Duodenal mucosa (tissue), 2 donors: Measurements from ENCODE around the gene DBNDD1.

Experiments
- H3K27ac ChIP-seq: one replicate; pipeline ENCODE4 v1.7.0; 2013; ENCODE audit warnings: low read depth, low read length
- H3K27me3 ChIP-seq, 2 donors: one replicate each; pipeline ENCODE4 v1.7.0; 2013; ENCODE audit warnings: low read length in 2 of 2, control low read depth in 1 of 2; ENCODE audit not compliant: insufficient read depth in 2 of 2, control insufficient read depth in 1 of 2
- H3K36me3 ChIP-seq, 2 donors: one replicate each; pipeline ENCODE4 v1.7.0; 2013; ENCODE audit warnings: low read length in 2 of 2, control low read depth in 1 of 2; ENCODE audit not compliant: insufficient read depth in 2 of 2, control insufficient read depth in 1 of 2
- H3K4me1 ChIP-seq, 2 donors: one replicate each; pipeline ENCODE4 v1.7.0; 2013; ENCODE audit warnings: low read length in 2 of 2, control low read depth in 1 of 2; ENCODE audit not compliant: insufficient read depth in 2 of 2, control insufficient read depth in 1 of 2
- H3K4me3 ChIP-seq, 2 donors: one replicate each; pipeline ENCODE4 v1.7.0; 2013; ENCODE audit warnings: low read length in 2 of 2, low read depth in 1 of 2
- H3K9ac ChIP-seq, 2 donors: one replicate each; pipeline ENCODE4 v1.7.0; 2013; ENCODE audit warnings: low read length in 2 of 2, low read depth in 1 of 2
- H3K9me3 ChIP-seq, 2 donors: one replicate each; pipeline ENCODE4 v1.7.0; 2013; ENCODE audit warnings: low read length in 2 of 2, control low read depth in 1 of 2; ENCODE audit not compliant: control insufficient read depth in 1 of 2

DBNDD1 gene

DNA sequence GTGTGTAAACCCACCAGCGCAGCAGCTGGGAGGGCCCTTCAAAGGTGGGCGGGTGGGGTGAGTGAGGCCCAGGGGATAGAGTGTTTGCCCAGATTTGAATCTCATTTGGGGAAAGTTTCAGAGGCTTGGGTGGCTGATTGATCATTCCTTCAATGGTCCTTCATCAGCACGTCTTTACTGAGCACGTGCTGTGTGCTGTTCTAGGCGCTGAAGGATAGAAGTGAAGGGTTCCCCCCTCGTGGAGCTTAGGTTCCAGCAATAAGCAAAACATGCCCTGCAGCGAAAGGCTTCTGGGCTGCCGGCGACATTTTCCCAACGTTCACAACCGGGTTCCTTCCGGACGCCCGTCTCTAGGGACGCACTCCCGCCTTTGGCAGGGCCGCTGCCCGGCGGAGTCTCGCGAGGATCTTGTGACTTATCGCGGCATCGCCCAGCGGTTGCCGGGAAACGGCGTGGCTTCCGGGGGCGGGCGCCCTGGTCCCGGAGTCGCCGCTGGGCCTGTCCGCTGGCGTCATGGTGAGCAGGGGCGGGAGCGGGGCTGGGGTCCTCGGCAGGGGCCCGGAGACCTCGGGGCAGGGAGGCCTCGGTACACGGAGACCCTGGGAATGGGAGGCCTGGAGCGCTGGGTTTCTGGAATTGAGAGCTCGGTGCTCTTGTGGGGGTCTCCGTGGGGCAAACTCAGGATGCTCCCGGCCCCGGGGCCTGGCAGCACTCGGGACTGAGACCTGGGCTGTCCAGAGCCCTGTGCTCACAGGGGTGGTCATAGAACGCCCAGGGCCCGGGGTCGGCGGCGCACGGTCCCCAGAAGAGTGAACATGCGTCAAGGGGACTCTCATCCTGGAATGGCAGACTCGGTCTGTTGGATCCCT lies 3.2 kb upstream of the DBNDD1 start:
- no peak overlapping the region for H3K27ac ChIP-seq
- H3K27me3 ChIP-seq = peaks cover 0 to 2% of the 10 kb centered on the region in 2 donors
- H3K36me3 ChIP-seq = no peaks in the 10 kb centered on the region
- peak overlapping the region; percentile 70 to 78 for H3K4me3 ChIP-seq
- no peaks in the 10 kb centered on the region for H3K9me3 ChIP-seq
- H3K9ac ChIP-seq = peak overlapping the region; percentile 63 to 65
- peaks cover 4 to 17% of the 10 kb centered on the region in 2 donors for H3K4me1 ChIP-seq

GRCh38 chr16:90020838-90021382 lies 1.7 kb upstream of the DBNDD1 start:
- H3K9me3 ChIP-seq = no peaks in the 10 kb centered on the region
- peaks cover 0 to 2% of the 10 kb centered on the region in 2 donors for H3K27me3 ChIP-seq
- H3K4me3 ChIP-seq = no peak overlapping the region
- H3K9ac ChIP-seq = no peak overlapping the region
- peaks cover 4 to 17% of the 10 kb centered on the region in 2 donors for H3K4me1 ChIP-seq
- no peak overlapping the region for H3K27ac ChIP-seq
- H3K36me3 ChIP-seq = no peaks in the 10 kb centered on the region

DNA sequence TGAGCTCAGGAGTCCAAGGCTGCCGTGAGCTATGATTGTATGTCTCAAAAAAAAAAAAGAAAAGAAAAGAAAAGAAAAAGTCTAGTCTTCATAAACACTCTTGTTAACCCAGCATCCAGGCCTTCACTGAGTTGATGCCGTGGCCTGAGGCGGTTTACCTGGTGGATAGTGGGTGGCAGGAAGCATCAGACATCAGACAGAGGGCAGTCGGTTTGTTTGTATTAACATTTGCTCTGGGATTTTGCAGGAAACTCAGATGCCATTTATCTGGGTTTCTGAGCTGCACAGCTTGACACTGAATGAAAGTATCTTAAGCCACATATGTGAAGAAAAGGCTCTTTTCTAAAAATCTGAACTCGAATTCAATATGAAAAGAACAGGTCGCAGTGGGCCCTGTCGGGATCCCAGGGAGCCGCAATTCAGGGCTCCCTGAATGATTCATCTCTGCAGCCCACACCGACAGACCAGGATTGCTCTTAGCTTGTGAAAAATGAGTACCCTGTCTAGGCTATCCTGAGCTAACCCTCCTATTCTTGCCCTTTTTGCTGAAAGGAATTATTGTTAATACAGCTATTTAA lies 1.1 kb upstream of the DBNDD1 start:
- Histone ChIP-seq H3K4me1 (peaks cover 4 to 17% of the 10 kb centered on the region in 2 donors), H3K27ac (no peak overlapping the region), H3K9ac (no peak overlapping the region), H3K36me3 (no peaks in the 10 kb centered on the region), H3K9me3 (no peaks in the 10 kb centered on the region), H3K27me3 (peaks cover 0 to 2% of the 10 kb centered on the region in 2 donors), H3K4me3 (no peak overlapping the region)

DNA sequence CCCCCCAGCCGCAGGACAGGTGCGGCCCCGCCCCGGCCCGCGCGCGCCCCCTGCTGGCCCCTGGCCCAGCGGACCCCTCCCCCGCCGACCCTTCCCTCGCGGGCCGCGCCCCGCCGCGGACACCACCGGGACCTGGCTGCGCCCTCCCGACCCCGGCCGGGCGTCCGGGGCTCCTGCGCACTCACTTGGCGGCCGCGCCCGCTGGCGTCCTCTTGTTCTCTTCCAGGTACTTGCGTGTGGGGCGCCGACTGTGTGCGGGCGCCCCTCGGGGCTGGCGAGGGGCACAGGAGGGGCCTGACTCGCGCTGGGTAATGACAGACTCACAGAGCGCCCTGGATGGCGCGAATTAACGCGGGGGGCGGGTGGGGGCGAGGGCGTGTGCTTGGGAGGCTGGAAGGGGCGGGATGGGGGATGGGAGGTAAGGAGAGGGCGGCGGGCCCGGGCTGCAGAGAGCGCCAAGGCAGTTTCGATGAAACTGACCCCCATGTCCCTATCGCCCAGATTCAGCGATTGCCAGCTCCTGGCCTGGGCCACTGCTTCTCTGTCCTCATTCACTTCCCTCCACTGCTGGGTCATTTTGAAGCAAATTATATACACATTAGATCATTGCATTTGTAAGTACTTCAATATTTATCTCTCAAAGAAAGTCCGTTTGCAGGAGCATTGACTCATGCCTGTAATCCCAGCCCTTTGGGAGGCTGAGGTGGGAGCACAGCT lies 445 bp upstream of the DBNDD1 start:
- H3K4me3 ChIP-seq = peak overlapping the region; percentile 53
- H3K27me3 ChIP-seq = peaks cover 0 to 2% of the 10 kb centered on the region in 2 donors
- no peaks in the 10 kb centered on the region for H3K36me3 ChIP-seq
- no peak overlapping the region for H3K27ac ChIP-seq
- no peaks in the 10 kb centered on the region for H3K9me3 ChIP-seq
- peak overlapping the region; percentile 14 to 32 for H3K9ac ChIP-seq
- peaks cover 4 to 17% of the 10 kb centered on the region in 2 donors for H3K4me1 ChIP-seq

DNA sequence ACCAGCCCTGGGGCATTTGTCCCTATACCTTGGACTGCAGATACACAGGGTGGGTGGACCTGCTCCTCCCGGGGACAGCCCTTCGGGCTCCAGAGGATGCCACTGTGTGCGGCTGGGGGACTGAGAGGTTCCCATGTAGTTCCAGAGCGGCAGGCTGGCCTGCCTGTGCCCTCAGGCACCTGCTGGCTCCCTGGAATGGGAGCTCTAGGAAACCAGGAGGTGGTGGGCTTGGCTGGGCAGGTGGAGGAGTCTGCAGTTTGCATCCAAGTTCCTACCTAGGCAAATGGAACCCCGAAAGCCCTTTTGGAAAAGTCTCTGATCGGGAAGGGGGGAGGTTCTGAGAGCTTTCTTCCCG lies 982 bp downstream of the DBNDD1 start:
- no peak overlapping the region for H3K27ac ChIP-seq
- H3K27me3 ChIP-seq = peaks cover 0 to 2% of the 10 kb centered on the region in 2 donors
- H3K9ac ChIP-seq = no peak overlapping the region
- H3K9me3 ChIP-seq = no peaks in the 10 kb centered on the region
- no peaks in the 10 kb centered on the region for H3K36me3 ChIP-seq
- H3K4me3 ChIP-seq = peak overlapping the region in 1 of 2 donors; percentile 43
- peaks cover 4 to 15% of the 10 kb centered on the region in 2 donors for H3K4me1 ChIP-seq

GRCh38 chr16:90016339-90016950 lies 2.8 kb downstream of the DBNDD1 start:
- H3K4me3 ChIP-seq = no peak overlapping the region
- peaks cover 0 to 5% of the 10 kb centered on the region in 2 donors for H3K4me1 ChIP-seq
- no peaks in the 10 kb centered on the region for H3K9me3 ChIP-seq
- H3K9ac ChIP-seq = no peak overlapping the region
- H3K36me3 ChIP-seq = no peaks in the 10 kb centered on the region
- peaks cover 0 to 2% of the 10 kb centered on the region in 2 donors for H3K27me3 ChIP-seq
- no peak overlapping the region for H3K27ac ChIP-seq

DNA sequence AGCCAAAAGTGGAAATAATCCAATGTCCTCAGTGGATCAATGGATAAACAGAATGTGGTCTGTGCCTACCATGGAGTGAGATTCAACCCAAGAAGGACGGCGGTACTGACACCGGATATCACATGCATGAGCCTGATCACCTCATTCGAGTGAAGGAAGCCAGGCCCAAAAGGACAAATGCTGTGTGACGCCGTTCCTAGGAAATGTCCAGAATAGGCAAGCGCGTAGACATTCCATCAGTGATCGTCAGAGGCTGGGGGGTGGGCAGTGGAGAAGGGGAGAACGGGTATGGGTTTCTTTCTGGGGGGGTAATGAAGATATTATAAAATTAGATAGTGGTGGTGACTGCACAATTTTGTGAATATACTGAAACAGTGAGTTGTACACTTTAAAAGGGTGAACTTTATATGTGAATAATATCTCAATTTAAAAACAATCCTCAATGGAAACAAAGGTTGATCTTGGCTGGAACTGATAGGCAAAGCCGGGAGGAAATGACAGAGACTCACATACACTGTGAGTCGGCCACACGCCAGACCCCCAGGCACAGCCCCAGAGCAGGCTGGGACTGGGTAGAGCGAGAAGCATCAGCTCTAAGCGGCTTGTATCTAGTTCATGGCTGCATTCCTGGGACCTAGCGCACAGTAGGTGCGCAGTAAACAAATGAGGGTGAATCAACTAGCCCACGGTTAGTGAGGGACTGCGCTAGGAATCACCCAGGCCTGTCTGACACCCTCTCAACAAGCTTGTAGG lies 3.5 kb downstream of the DBNDD1 start:
- Histone ChIP-seq H3K4me1 (peaks cover 0 to 5% of the 10 kb centered on the region in 2 donors), H3K4me3 (no peak overlapping the region), H3K27me3 (peaks cover 0 to 2% of the 10 kb centered on the region in 2 donors), H3K9me3 (no peaks in the 10 kb centered on the region), H3K9ac (no peak overlapping the region), H3K36me3 (no peaks in the 10 kb centered on the region), H3K27ac (no peak overlapping the region)

- Histone ChIP-seq H3K27me3 (no peaks in the 10 kb centered on the region), H3K9ac (no peak overlapping the region), H3K4me1 (peaks cover 0 to 8% of the 10 kb centered on the region in 2 donors), H3K4me3 (no peak overlapping the region), H3K36me3 (no peaks in the 10 kb centered on the region), H3K9me3 (no peaks in the 10 kb centered on the region), H3K27ac (no peak overlapping the region)
Observed at GRCh38 chr16:90012991-90013745, 6.1 kb downstream of the DBNDD1 start.
